ENCODE results near the gene NRIP1.

Gene NRIP1

GRCh38 chr21:14926186-14926585, 138.6 kb downstream of the NRIP1 start:
- in situ Hi-C loops (cut with HindIII; ENCODE audit: low sequenced_read_pairs) = no loop called here

- in situ Hi-C loops (cut with HindIII; ENCODE audit: low sequenced_read_pairs) = no loop called here
Measured at GRCh38 chr21:14923468-14923867, 141.3 kb downstream of the NRIP1 start.

- in situ Hi-C loops (cut with HindIII; ENCODE audit: low sequenced_read_pairs) = no loop called here
Measured at GRCh38 chr21:14922980-14923379, 141.8 kb downstream of the NRIP1 start.

- in situ Hi-C loops (cut with HindIII; ENCODE audit: low sequenced_read_pairs) = no loop called here
Measured at GRCh38 chr21:14918527-14918926, 146.3 kb downstream of the NRIP1 start.

GRCh38 chr21:14917762-14918161, 147.0 kb downstream of the NRIP1 start:
- in situ Hi-C loops (cut with HindIII; ENCODE audit: low sequenced_read_pairs) = no loop called here

- in situ Hi-C loops (cut with HindIII; ENCODE audit: low sequenced_read_pairs) = no loop called here
Measured at GRCh38 chr21:14916676-14917141, 148.1 kb downstream of the NRIP1 start.

- in situ Hi-C loops (cut with HindIII; ENCODE audit: low sequenced_read_pairs) = no loop called here
Measured at GRCh38 chr21:14913638-14914037, 151.2 kb downstream of the NRIP1 start.

- in situ Hi-C loops (cut with HindIII; ENCODE audit: low sequenced_read_pairs) = no loop called here
Measured at GRCh38 chr21:14911351-14911750, 153.4 kb downstream of the NRIP1 start.

All from DLD1 (cell line).